ENCODE data around the gene PPP2R1A.

- TF ChIP-seq, protein P1, sequence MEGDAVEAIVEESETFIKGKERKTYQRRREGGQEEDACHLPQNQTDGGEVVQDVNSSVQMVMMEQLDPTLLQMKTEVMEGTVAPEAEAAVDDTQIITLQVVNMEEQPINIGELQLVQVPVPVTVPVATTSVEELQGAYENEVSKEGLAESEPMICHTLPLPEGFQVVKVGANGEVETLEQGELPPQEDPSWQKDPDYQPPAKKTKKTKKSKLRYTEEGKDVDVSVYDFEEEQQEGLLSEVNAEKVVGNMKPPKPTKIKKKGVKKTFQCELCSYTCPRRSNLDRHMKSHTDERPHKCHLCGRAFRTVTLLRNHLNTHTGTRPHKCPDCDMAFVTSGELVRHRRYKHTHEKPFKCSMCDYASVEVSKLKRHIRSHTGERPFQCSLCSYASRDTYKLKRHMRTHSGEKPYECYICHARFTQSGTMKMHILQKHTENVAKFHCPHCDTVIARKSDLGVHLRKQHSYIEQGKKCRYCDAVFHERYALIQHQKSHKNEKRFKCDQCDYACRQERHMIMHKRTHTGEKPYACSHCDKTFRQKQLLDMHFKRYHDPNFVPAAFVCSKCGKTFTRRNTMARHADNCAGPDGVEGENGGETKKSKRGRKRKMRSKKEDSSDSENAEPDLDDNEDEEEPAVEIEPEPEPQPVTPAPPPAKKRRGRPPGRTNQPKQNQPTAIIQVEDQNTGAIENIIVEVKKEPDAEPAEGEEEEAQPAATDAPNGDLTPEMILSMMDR (IDR thresholded peaks at IDR 0.05): no peak
- TF ChIP-seq POLR2A (IDR thresholded peaks at IDR 0.05) (no peak), EP300 (IDR thresholded peaks at IDR 0.05) (no peak)
Measured at GRCh38 chr19:52198678-52199077, 8.8 kb downstream of the PPP2R1A start.

Data from stomach (tissue), 4 donors.